Measurements from ENCODE around the gene DRD2.

Gene DRD2

GRCh38 chr11:113481672-113482071, 6.5 kb upstream of the DRD2 start:
- H2AFZ ChIP-seq (ENCODE audit: low read depth): no peak overlapping the region
- H3K4me1 ChIP-seq (ENCODE audit: low read depth, poor library complexity, severe bottlenecking): no peaks in the 10 kb centered on the region
- no peak overlapping the region for H3K27ac ChIP-seq
- no peak for TF ChIP-seq CTCF (conservative IDR thresholded peaks at IDR 0.05; ENCODE audit: low read depth, low read length)
- H3K79me2 ChIP-seq (ENCODE audit: insufficient read depth, low read depth): no peaks in the 10 kb centered on the region
- no peaks in the 10 kb centered on the region for H3K27me3 ChIP-seq (ENCODE audit: insufficient read depth, low read depth)
- H4K20me1 ChIP-seq (ENCODE audit: insufficient read depth): no peaks in the 10 kb centered on the region
- no peak overlapping the region for H3K4me3 ChIP-seq (IDR thresholded peaks at IDR 0.05; ENCODE audit: insufficient read depth, low read depth, low read length)
- no peaks in the 10 kb centered on the region for H3K36me3 ChIP-seq (ENCODE audit: insufficient read depth)
- H3K4me2 ChIP-seq: no peak overlapping the region
- H3K9ac ChIP-seq: no peak overlapping the region

- Histone ChIP-seq H3K4me2 (no peak overlapping the region), H3K36me3 (ENCODE audit: insufficient read depth) (no peaks in the 10 kb centered on the region), H3K79me2 (ENCODE audit: insufficient read depth, low read depth) (no peaks in the 10 kb centered on the region), H3K27ac (no peak overlapping the region), H3K4me1 (ENCODE audit: low read depth, poor library complexity, severe bottlenecking) (no peaks in the 10 kb centered on the region), H3K4me3 (IDR thresholded peaks at IDR 0.05; ENCODE audit: insufficient read depth, low read depth, low read length) (no peak overlapping the region), H3K27me3 (ENCODE audit: insufficient read depth, low read depth) (no peaks in the 10 kb centered on the region), H3K9ac (no peak overlapping the region), H4K20me1 (ENCODE audit: insufficient read depth) (no peaks in the 10 kb centered on the region), H2AFZ (ENCODE audit: low read depth) (no peak overlapping the region)
- TF ChIP-seq CTCF (conservative IDR thresholded peaks at IDR 0.05; ENCODE audit: low read depth, low read length): no peak
Measured at GRCh38 chr11:113481226-113481625, 6.0 kb upstream of the DRD2 start.

GRCh38 chr11:113477321-113477720, 2.1 kb upstream of the DRD2 start:
- H3K27ac ChIP-seq: no peak overlapping the region

GRCh38 chr11:113476553-113476952, 1.4 kb upstream of the DRD2 start:
- Histone ChIP-seq H3K36me3 (ENCODE audit: insufficient read depth) (no peaks in the 10 kb centered on the region), H3K4me3 (IDR thresholded peaks at IDR 0.05; ENCODE audit: insufficient read depth, low read depth, low read length) (no peak overlapping the region), H3K79me2 (ENCODE audit: insufficient read depth, low read depth) (no peaks in the 10 kb centered on the region), H3K4me2 (no peak overlapping the region), H3K9ac (no peak overlapping the region), H2AFZ (ENCODE audit: low read depth) (no peak overlapping the region), H3K27me3 (ENCODE audit: insufficient read depth, low read depth) (no peaks in the 10 kb centered on the region), H3K4me1 (ENCODE audit: low read depth, poor library complexity, severe bottlenecking) (no peaks in the 10 kb centered on the region), H4K20me1 (ENCODE audit: insufficient read depth) (no peaks in the 10 kb centered on the region), H3K27ac (no peak overlapping the region)
- TF ChIP-seq CTCF (conservative IDR thresholded peaks at IDR 0.05; ENCODE audit: low read depth, low read length): no peak

More at GRCh38 chr11:113477321-113477720, 2.1 kb upstream of the DRD2 start:
- no peaks in the 10 kb centered on the region for H3K27me3 ChIP-seq (ENCODE audit: insufficient read depth, low read depth)
- no peak overlapping the region for H3K9ac ChIP-seq
- H4K20me1 ChIP-seq (ENCODE audit: insufficient read depth): no peaks in the 10 kb centered on the region
- H3K79me2 ChIP-seq (ENCODE audit: insufficient read depth, low read depth): no peaks in the 10 kb centered on the region
- no peak overlapping the region for H3K4me2 ChIP-seq
- no peaks in the 10 kb centered on the region for H3K36me3 ChIP-seq (ENCODE audit: insufficient read depth)
- H2AFZ ChIP-seq (ENCODE audit: low read depth): no peak overlapping the region
- no peak for TF ChIP-seq CTCF (conservative IDR thresholded peaks at IDR 0.05; ENCODE audit: low read depth, low read length)
- H3K4me1 ChIP-seq (ENCODE audit: low read depth, poor library complexity, severe bottlenecking): no peaks in the 10 kb centered on the region
- no peak overlapping the region for H3K4me3 ChIP-seq (IDR thresholded peaks at IDR 0.05; ENCODE audit: insufficient read depth, low read depth, low read length)

Data from KMS-11 (cell line).